Jurkat, Clone E6-1 (cell line): ENCODE data around the gene TOX3.

ENCODE experiments used
- DNase-seq: peaks from one replicate; pipeline ENCODE4 v3.0.0-alpha.2; 2011; ENCODE audit warnings: low read depth, low spot score
- H3K4me3 ChIP-seq: 2 replicates; pipeline ENCODE4 v1.5.1; 2011; ENCODE audit warnings: mild to moderate bottlenecking, low read length, control low read depth, moderate library complexity

Gene TOX3

GRCh38 chr16:52467753-52468152, 79.2 kb downstream of the TOX3 start:
- no peak overlapping the region for H3K4me3 ChIP-seq
- DNase-seq: no peak

GRCh38 chr16:52466994-52467393, 79.9 kb downstream of the TOX3 start:
- H3K4me3 ChIP-seq: no peak overlapping the region
- no peak for DNase-seq

- H3K4me3 ChIP-seq: no peak overlapping the region
- no peak for DNase-seq
Measured at GRCh38 chr16:52465711-52466267, 81.2 kb downstream of the TOX3 start.

- DNase-seq: no peak
- H3K4me3 ChIP-seq: no peak overlapping the region
Measured at GRCh38 chr16:52463904-52464303, 83.0 kb downstream of the TOX3 start.

DNA sequence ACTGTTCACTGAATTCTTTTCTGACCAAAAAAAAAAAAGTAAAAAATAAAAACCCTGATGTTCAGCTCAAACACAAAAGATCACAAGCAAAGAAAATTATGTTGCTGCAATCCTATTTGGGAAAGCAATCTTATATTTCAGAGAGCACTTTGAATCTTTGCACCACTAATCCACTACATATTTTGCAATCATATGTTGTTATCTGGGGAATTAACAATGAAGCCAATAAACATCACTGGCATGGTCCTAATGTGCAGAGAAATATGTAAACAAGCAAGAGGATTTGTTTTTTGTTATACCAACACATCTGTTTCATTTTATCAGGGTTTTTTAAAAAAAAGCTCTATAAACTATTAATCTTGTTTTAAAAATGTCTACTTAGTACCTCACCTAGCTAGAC, 84.1 kb downstream of the TOX3 start:
- H3K4me3 ChIP-seq: no peak overlapping the region
- DNase-seq: no peak

GRCh38 chr16:52460639-52461178, 86.2 kb downstream of the TOX3 start:
- no peak for DNase-seq
- no peak overlapping the region for H3K4me3 ChIP-seq

- no peak overlapping the region for H3K4me3 ChIP-seq
- no peak for DNase-seq
Measured at GRCh38 chr16:52456368-52456767, 90.6 kb downstream of the TOX3 start.

DNA sequence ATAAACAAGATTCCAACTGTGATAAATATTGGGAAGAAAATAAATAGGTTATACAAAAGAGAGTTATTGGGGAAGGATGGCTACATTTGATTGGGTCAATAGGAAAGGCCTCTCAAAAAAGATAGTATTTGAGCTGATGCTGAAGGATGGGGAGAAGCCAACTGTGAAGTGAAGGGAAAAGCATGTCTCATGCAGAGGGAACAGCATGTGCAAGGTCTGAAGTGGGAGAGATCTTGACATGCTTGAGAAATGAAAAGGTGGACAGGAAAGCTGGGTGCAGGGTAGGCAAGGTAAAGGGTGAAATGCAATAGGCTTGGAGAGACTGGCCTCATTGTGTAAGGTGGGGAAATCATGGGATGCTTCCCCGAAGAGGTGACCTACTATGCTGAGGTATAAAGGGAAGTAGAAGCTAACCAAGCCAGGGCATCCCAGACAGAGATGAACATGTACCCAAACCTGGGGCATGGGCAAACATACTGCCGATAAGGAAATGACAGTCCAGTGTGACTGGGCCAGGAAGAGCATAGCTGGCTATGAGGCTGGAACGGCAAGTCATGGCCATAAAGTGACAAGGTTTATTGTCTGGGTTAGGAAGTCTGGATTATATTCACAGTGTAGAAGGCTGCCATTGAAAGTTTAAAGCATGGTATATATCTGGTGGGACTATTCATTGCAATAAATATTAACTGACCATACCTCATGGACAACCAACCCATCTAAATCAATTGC, 91.2 kb downstream of the TOX3 start:
- H3K4me3 ChIP-seq: no peak overlapping the region
- DNase-seq: no peak

GRCh38 chr16:52453644-52454043, 93.3 kb downstream of the TOX3 start:
- DNase-seq: no peak
- H3K4me3 ChIP-seq: no peak overlapping the region

GRCh38 chr16:52451971-52452421, 94.9 kb downstream of the TOX3 start:
- no peak overlapping the region for H3K4me3 ChIP-seq
- DNase-seq: no peak

- H3K4me3 ChIP-seq: no peak overlapping the region
- DNase-seq: no peak
Measured at GRCh38 chr16:52450916-52451315, 96.0 kb downstream of the TOX3 start.

- H3K4me3 ChIP-seq: no peak overlapping the region
- no peak for DNase-seq
Measured at GRCh38 chr16:52450241-52450640, 96.7 kb downstream of the TOX3 start.

- H3K4me3 ChIP-seq: no peak overlapping the region
- no peak for DNase-seq
Measured at GRCh38 chr16:52446080-52446479, 100.9 kb downstream of the TOX3 start.

- no peak for DNase-seq
Measured at GRCh38 chr16:52441886-52442285, 105.1 kb downstream of the TOX3 start.

GRCh38 chr16:52440248-52440647, 106.7 kb downstream of the TOX3 start:
- H3K4me3 ChIP-seq: no peak overlapping the region
- DNase-seq: no peak

More at GRCh38 chr16:52441886-52442285, 105.1 kb downstream of the TOX3 start:
- no peak overlapping the region for H3K4me3 ChIP-seq

DNA sequence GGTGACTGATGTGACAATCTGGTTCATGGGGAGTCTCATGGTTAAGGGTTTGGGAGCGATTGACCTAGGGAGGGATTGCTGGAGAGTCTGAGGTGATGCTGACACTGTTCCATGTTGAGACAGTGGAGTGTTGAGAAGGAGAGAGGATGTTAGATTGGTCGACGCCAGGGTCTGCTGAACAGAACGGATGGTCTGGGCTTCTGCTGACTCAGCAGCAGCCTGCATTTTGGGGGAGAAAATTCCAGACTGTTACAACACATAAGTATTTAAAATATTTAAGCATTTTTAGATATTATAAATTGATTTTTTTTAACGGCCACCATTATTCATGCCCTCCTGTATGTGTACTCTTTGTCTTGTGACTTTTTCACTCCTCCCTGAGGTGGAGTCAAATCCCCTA, 107.2 kb downstream of the TOX3 start:
- DNase-seq: no peak
- no peak overlapping the region for H3K4me3 ChIP-seq

DNA sequence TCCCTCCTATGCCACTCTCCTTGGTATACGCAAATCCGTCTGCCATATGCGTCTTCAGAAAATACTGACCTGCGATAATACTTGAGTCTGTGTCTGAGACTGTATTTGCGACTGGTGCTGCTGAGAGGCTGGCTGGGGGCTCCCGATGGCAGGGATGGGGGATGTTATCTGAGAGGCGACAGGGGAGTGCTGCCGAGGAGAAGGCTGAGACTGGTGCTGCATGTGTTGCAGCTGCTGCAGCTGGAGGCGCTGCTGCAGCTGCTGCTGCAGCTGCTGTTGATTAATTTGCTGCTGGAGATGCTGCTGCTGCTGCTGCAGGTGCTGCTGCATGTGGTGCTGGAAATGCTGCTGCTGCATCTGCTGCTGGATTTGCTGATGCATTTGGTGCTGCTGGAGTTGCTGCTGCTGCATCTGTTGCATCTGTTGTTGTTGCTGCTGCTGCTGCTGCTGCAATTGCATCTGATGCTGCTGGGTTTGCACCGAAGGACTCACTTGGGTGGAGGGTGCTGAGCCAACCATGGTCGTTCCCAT, 107.7 kb downstream of the TOX3 start:
- DNase-seq: no peak
- H3K4me3 ChIP-seq: no peak overlapping the region

- no peak overlapping the region for H3K4me3 ChIP-seq
- no peak for DNase-seq
Measured at GRCh38 chr16:52437277-52437670, 109.7 kb downstream of the TOX3 start.

GRCh38 chr16:52436339-52437276, 110.3 kb downstream of the TOX3 start:
- H3K4me3 ChIP-seq: no peak overlapping the region
- no peak for DNase-seq
